HG02981 (cell line): Measurements from ENCODE around the gene MUSTN1.

Source experiments
- ATAC-seq: cut with Tn5 transposase; IDR thresholded peaks from one replicate; pipeline ENCODE4 v1.9.1; 2021; ENCODE audit warnings: mild to moderate bottlenecking, moderate library complexity; ENCODE audit not compliant: unreplicated experiment

MUSTN1 gene

DNA sequence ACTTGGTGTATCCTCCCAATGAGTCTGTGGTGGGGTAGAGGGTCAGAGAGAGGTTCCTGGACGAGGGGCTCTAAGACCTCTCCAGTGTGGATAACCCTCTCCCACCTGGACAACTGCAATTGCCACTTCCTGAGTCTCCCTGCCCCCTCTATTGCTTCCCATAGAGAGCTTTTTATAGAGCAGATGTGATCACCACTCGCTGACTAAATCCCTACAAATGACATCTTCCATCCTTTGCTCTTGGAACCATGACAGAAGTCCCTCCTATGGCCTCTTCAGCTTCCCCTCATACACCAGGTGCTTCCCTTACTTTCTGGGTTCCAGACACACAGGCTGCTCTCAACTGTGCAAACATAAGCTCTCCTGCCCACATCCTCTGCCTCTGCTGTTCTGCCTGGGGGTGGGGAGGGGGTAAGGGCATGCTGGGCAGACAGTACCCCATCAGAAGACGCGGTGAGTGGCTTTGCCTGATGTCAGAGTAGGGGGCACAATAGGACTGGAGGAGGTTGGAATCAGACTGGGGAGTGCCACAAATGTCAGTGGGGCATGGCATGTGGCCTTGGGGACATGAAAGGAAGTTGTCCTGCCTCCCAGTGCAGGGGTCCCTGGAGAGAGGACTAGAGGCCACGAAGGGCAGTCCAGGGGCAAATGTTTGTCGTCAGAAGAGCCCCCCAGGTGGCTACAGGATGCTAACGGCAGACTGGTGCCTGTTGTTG lies 25.0 kb downstream of the MUSTN1 start:
- ATAC-seq, result no peak

GRCh38 chr3:52809149-52809548 lies 25.7 kb downstream of the MUSTN1 start:
- ATAC-seq, result no peak

DNA sequence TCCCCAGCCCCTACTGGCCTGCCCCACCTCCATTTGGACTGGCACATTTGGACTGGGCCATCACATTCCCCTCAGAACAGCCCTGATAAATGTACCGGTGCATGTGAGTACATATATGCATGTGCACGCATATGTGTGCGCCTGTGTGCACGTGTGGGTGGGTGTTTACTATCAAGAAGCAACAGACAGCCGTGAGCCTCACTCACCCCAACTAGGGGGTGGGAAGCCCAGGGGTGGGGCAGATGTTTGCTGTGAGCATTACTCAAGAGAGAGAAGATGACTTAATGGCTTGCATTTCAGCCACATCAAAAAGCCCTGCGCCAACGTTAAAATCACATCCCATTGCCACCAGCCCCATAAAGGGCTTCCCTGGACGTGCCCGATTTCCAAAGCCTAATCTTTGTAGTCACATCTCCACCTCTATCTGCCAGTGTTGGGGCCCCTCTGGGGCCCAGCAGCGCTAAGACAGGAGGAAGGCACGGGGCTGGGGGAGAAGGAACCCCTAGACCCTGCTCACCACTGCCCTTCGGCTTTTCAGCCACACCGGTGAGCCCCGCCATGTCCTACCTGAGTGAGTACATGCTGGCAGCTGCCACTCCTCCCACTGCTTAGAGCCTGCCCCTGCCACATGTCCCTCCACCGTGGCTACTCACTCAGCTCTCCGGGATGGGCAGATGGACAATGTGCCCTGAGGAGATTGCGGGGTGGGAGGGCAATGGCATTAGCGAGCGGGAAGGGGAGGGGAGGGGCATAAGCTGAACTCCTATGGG lies 29.4 kb downstream of the MUSTN1 start:
- no peak for ATAC-seq

DNA sequence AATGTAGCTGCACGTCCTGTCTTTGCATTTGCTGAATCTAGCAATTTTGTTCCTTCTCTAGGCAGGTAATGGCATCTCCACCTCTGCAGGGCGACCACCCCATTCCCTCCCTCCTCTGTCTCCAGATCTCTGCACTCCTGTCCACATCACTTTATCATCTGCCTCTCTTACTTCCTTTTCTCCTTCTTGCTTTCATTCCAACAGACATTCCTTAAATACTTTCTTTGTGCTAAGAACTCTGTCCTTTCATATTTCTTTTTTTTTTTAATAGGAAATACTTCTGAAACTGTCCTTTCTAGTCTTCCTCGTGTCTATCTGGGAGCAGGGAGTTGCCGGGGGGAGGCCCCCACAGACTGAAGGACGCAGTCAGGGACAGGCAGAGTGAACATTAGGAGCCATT lies 33.0 kb downstream of the MUSTN1 start:
- ATAC-seq, result no peak

DNA sequence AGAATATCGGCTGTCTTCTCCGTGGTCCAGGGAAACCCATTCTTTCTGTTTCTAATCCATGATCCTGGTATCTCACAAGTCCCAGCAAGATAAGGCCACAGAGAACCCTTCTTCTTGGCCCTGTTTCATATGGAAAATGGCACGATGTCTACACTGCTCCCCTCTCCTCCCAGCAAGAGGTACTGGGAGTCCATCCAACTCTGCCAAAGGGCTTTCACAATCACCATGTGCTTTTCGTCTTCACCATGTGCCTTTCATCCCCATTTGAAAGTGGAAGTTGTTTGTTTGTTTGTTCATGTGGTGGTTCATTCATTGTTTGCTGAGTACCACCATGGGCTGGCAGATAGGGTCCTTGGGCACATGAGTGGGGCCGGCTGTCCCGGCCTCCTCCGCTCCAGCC lies 34.7 kb downstream of the MUSTN1 start:
- ATAC-seq, result no peak

- no peak for ATAC-seq
Measured at GRCh38 chr3:52798978-52799476, 35.8 kb downstream of the MUSTN1 start.

DNA sequence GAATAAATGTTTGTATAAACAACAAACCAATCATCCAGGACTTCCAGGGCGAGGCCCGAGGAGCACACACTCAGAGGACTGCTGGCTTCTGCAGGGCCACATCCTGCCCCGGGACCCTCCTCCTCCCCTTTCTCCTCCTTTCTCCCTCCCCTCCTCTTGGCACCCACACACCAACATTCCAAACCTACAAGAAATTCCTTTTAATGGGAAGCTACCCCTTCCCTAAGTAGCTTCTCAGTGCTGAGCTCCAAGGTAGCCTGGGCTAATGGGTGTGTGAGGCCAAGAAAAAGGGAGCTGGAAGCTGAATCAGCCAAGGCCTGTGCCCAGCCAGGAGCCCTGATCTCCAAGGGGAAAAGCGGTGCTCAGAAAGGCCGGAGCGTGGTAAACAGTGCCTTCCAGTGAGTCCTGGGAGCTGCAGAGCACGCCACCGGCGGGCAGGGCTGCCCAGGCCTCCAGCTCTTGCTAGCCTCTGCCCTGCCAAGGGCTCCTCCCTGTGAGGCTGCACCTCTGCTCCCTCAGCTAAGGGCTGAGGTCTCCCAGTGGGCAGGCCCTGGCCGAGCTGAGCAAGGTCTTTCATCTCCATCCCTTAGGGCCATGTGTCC lies 36.3 kb downstream of the MUSTN1 start:
- ATAC-seq, result no peak

DNA sequence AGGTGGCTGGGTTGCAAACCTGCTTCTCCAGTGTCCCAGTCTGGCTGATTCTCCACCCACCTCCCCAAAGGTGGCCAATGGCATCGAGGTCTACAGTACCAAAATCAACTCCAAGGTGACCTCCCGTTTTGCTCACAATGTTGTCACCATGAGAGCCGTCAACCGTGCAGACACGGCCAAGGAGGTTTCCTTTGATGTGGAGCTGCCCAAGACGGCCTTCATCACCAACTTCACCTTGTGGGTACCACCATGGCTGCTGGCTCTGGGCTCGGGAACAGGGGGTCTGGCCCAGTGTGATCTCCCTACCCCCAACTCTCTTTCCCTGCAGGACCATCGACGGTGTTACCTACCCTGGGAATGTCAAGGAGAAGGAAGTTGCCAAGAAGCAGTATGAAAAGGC lies 38.4 kb downstream of the MUSTN1 start:
- ATAC-seq, result no peak

- ATAC-seq, result no peak
Measured at GRCh38 chr3:52795298-52795900, 39.4 kb downstream of the MUSTN1 start.

DNA sequence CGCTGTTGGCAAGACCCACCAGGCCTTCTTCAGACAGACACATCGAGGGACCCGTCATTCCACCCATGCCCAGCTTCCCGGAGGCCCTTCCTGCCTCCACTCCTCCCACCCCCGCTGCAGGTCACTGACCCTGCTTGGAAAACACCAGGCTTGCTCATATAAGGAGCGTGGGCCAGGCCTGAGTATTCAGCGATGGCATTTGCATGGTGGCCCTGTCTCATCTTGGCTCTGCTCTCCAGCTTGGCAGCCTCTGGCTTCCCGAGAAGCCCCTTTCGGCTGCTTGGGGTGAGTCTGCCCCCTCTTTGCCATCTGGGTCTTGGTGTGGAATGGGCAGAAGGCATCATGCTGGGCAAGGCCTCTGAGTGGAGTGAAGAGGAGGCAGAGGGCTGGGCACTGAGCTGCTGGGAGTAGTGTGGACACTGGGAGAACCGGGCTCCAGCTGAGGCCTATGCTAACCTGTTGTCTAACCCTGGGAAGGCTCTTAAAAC lies 40.2 kb downstream of the MUSTN1 start, which contains the start of gene ITIH3:
Gene ITIH3 (plus strand): TSS at position 185 of the 488 bp plus-strand sequence. CDS start 8 bp downstream, at position 193.
- no peak for ATAC-seq

DNA sequence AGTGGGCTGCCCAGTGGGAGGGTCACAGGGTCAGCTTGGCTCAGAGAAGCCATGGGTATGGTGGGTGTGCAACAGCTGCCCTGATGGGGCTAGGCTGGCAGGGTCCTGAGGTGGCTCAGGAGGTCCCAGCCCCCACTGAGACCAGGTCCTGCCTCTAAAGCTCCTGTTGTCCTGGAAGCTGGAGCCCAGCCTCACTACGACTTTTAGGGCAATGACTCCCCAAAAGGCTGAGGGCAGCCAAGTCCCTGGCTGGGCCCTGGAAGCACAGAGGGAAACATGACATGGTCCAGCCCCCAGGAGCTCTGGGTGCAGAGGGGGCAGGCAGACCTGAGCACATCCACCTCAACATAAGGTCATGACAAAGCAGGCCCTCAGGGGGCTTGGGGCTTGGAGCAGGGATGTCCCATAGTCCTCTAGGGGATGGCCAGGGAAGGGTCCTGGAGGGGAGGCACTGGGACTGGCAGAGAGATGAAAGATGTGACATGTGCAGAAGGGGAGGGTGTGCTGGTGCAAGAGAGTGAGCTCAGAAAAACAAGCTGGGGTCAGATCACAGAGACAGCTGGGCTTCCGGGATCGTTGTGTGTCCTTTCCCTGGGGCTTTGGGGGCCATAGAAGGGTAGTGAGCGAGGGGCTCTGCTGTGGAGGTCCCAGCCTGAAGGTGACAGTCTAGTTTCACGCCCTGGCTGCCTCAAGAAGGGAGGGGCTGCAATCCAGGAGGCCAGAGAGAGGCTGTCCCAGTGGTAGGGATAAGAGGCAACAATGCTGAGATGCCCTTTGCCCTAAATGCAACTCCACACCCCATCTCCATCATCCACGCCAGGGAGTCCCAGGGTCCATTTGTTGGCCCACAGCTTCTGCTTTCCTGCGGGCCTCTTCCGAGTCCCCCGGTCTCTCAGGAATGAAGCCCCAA lies 40.9 kb downstream of the MUSTN1 start:
- ATAC-seq, result no peak

GRCh38 chr3:52792961-52793695 lies 41.7 kb downstream of the MUSTN1 start:
- no peak for ATAC-seq

DNA sequence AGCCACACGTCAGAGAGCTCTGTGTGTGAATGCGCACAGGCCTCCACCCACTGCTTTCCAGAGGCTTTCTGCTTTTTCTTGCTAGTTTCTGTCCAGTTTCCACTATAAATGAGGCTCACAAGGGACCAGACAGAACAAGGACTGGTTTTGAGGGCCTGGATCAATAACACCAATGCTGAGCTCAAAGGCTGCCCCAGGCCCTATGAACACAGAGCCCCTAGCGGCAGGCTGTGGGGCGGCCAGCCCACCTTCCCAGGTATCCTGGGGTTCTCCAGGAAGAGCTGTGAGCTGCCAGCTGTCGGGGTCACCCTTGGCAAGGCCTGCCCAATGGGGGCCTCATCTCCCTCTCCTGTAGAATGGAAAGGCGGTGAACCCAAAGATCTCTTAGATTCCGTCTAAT lies 42.4 kb downstream of the MUSTN1 start:
- ATAC-seq, result no peak

DNA sequence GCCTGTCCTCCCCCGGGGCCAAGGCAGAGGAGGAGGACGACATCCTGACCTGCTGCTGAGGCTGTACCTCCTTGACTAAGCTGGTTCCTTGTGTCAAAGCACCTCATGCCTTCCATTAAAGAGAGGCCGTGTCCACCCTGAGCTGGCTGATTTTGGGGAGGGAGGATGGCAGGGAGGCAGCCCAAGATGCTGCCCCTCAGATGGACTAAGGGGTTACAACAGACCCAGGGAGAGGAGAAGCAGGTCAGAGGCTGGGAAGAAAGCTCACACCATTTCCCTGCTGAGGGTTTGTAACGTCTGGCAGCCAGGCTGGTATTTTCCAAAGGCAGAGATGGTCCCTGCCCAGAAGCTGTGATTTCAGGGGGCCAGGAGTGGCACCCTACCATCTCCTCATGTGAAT lies 42.9 kb downstream of the MUSTN1 start:
- no peak for ATAC-seq

- ATAC-seq, result no peak
Measured at GRCh38 chr3:52791366-52791765, 43.5 kb downstream of the MUSTN1 start.

- ATAC-seq, result no peak
Measured at GRCh38 chr3:52790741-52791140, 44.1 kb downstream of the MUSTN1 start.

GRCh38 chr3:52790337-52790736 lies 44.5 kb downstream of the MUSTN1 start:
- no peak for ATAC-seq

DNA sequence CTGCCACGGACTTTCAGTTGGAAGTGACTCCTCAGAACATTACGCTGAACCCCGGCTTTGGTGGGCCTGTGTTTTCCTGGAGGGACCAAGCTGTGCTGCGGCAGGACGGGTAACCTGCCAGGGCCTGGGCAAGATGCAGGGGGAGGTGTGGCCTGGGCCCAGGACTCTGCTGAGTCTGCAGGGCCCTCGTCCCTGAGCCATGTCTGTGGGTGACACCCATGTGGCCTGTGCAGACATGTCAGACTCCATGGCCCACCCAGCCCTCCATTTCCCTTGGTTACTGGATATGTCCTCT lies 45.1 kb downstream of the MUSTN1 start:
- no peak for ATAC-seq

- ATAC-seq, result no peak
Measured at GRCh38 chr3:52788890-52789745, 45.7 kb downstream of the MUSTN1 start.
